ENCODE measurements around the gene KLB.
"Not testable (repeated sequence)": the region's sequence is repeated elsewhere in the genome, so short reads cannot be mapped to it uniquely, and the experiment has no call there.

Gene KLB

GRCh38 chr4:39390603-39391002 is 16.1 kb upstream of the KLB start:
- no peak for TF ChIP-seq CTCF (conservative IDR thresholded peaks at IDR 0.05; ENCODE audit: low read depth)
- ChIA-PET POLR2A (ENCODE audit: low non-redundant PET) (no interaction called here), CTCF (no interaction called here)
- no peak for DNase-seq (ENCODE audit: low spot score)
- H3K27ac ChIP-seq, result no peak overlapping the region

GRCh38 chr4:39394706-39395105 is 12.0 kb upstream of the KLB start:
- TF ChIP-seq CTCF (conservative IDR thresholded peaks at IDR 0.05; ENCODE audit: low read depth), result no peak
- ChIA-PET POLR2A (ENCODE audit: low non-redundant PET) (no interaction called here), CTCF (interaction anchor here (0.6 kb wide), 1 partner anchor 388 kb away, joined by 7 read pairs; no protein-coding TSS in a partner anchor)
- no peak for DNase-seq (ENCODE audit: low spot score)
- H3K27ac ChIP-seq, result no peak overlapping the region

GRCh38 chr4:39401640-39402039 is 5.1 kb upstream of the KLB start:
- DNase-seq (ENCODE audit: low spot score); POLR2A ChIA-PET (ENCODE audit: low non-redundant PET); H3K27ac ChIP-seq: not testable (repeated sequence)
- CTCF ChIA-PET, result interaction anchor here (0.6 kb wide), 1 partner anchor 54 kb away, joined by 4 read pairs; no protein-coding TSS in a partner anchor

GRCh38 chr4:39407584-39407885 is 805 bp downstream of the KLB start:
- DNase-seq (ENCODE audit: low spot score), result no peak
- no peak overlapping the region for H3K27ac ChIP-seq
- TF ChIP-seq CTCF (conservative IDR thresholded peaks at IDR 0.05; ENCODE audit: low read depth), result no peak
- POLR2A ChIA-PET (ENCODE audit: low non-redundant PET), result no interaction called here
- CTCF ChIA-PET, result no interaction called here

GRCh38 chr4:39410415-39410814 is 3.7 kb downstream of the KLB start:
- no peak for TF ChIP-seq CTCF (conservative IDR thresholded peaks at IDR 0.05; ENCODE audit: low read depth)
- CTCF ChIA-PET, result interaction anchor here (0.6 kb wide), 1 partner anchor 1501 kb away, joined by 3 read pairs; no protein-coding TSS in a partner anchor
- DNase-seq (ENCODE audit: low spot score), result no peak
- POLR2A ChIA-PET (ENCODE audit: low non-redundant PET), result no interaction called here
- no peak overlapping the region for H3K27ac ChIP-seq

- CTCF ChIA-PET; H3K27ac ChIP-seq; DNase-seq (ENCODE audit: low spot score); POLR2A ChIA-PET (ENCODE audit: low non-redundant PET): not testable (repeated sequence)
Observed at GRCh38 chr4:39411561-39411960, 4.8 kb downstream of the KLB start.

- ChIA-PET CTCF (no interaction called here), POLR2A (ENCODE audit: low non-redundant PET) (no interaction called here)
- H3K27ac ChIP-seq, result no peak overlapping the region
- no peak for DNase-seq (ENCODE audit: low spot score)
- TF ChIP-seq CTCF (conservative IDR thresholded peaks at IDR 0.05; ENCODE audit: low read depth), result no peak
Observed at GRCh38 chr4:39415678-39416283, 9.1 kb downstream of the KLB start.

- DNase-seq (ENCODE audit: low spot score), result no peak
- no peak for TF ChIP-seq CTCF (conservative IDR thresholded peaks at IDR 0.05; ENCODE audit: low read depth)
- no peak overlapping the region for H3K27ac ChIP-seq
- POLR2A ChIA-PET (ENCODE audit: low non-redundant PET), result no interaction called here
- CTCF ChIA-PET, result interaction anchor here (0.5 kb wide), 1 partner anchor 1445 kb away, joined by 4 read pairs; no protein-coding TSS in a partner anchor
Observed at GRCh38 chr4:39422247-39422646, 15.5 kb downstream of the KLB start.

- H3K27ac ChIP-seq; DNase-seq (ENCODE audit: low spot score); CTCF ChIA-PET; POLR2A ChIA-PET (ENCODE audit: low non-redundant PET): not testable (repeated sequence)
Observed at GRCh38 chr4:39425297-39425696, 18.6 kb downstream of the KLB start.

Measured in RWPE1 (cell line).